SK-N-SH (cell line): ENCODE results near the gene HECTD4. TPM values are rescaled to one million over a fixed set of nuclear protein-coding genes. Genes with fewer than 3 reads are reported as not detected.
A peak's percentile ranks its signal among the peaks of the same experiment; 100 is the strongest.

ENCODE experiments used
- CTCF ChIA-PET: fragments of 300-600, 350-600 bp; formaldehyde crosslinking; extraction: SDS; loops from one replicate; lab custom pipeline; 2021; lab: Yijun Ruan, JAX
- POLR2A ChIA-PET: fragments of 350-600 bp; sonication (Branson Sonifier 250); formaldehyde crosslinking; extraction: SDS; loops from one replicate; lab custom pipeline; 2020; ENCODE audit warnings: antibody characterized with exemption, inconsistent platforms; lab: Yijun Ruan, JAX
- DNase-seq: peaks from one replicate; pipeline ENCODE4 v3.0.0; 2012
- H2AFZ ChIP-seq: fragments of 200-600 bp; sonication (generic); 2 replicates; pipeline ENCODE4 v1.8.1; 2016; ENCODE audit warnings: antibody characterized with exemption, mild to moderate bottlenecking, low read depth
- H3F3A ChIP-seq: fragments of 200-600 bp; sonication (generic); replicated peaks from 2 replicates; pipeline ENCODE3; 2016; ENCODE audit warnings: antibody characterized with exemption, mild to moderate bottlenecking; ENCODE audit not compliant: insufficient read depth
- H3K27ac ChIP-seq, 2 experiments: fragments of 200-500 bp in 1 of 2; fragments of 200-600 bp in 1 of 2; sonication (Bioruptor generic) in 1 of 2; sonication (generic), shearing (Covaris generic) in 1 of 2; 2 replicates each; pipeline versions ENCODE4 v1.5.1 to v1.6.1; 2014 to 2016; ENCODE audit warnings: low read depth in 2 of 2, inconsistent platforms in 1 of 2, low read length in 1 of 2, mild to moderate bottlenecking in 1 of 2, mixed read lengths in 1 of 2
- H3K27me3 ChIP-seq: fragments of 200-600 bp; sonication (generic), shearing (Covaris generic); 2 replicates; pipeline ENCODE4 v1.6.1; 2016; ENCODE audit warnings: mixed run types; ENCODE audit not compliant: insufficient read depth
- H3K36me3 ChIP-seq, 2 experiments: fragments of 200-500 bp in 1 of 2; fragments of 200-600 bp in 1 of 2; sonication (Bioruptor generic) in 1 of 2; sonication (generic) in 1 of 2; replicated peaks in 1 of 2; 2 replicates each; pipeline versions ENCODE3 to v1.5.1; 2014 to 2016; ENCODE audit warnings: low read length in 1 of 2, mild to moderate bottlenecking in 1 of 2; ENCODE audit not compliant: insufficient read depth in 2 of 2, control insufficient read depth in 1 of 2
- H3K4me1 ChIP-seq, 2 experiments: fragments of 200-500 bp in 1 of 2; fragments of 200-600 bp in 1 of 2; sonication (Bioruptor generic) in 1 of 2; sonication (generic), shearing (Covaris generic) in 1 of 2; 2 replicates each; pipeline versions ENCODE4 v1.5.1 to v1.6.1; 2014 to 2016; ENCODE audit warnings: low read depth in 1 of 2, low read length in 1 of 2, mixed run types in 1 of 2; ENCODE audit not compliant: insufficient read depth in 2 of 2, control insufficient read depth in 1 of 2
- H3K4me2 ChIP-seq: fragments of 200-600 bp; sonication (generic), shearing (Covaris generic); 2 replicates; pipeline ENCODE4 v1.6.1; 2017; ENCODE audit warnings: mixed run types
- H3K4me3 ChIP-seq, 2 experiments: fragments of 200-500 bp in 1 of 2; fragments of 200-600 bp in 1 of 2; sonication (Bioruptor generic) in 1 of 2; sonication (generic), shearing (Covaris generic) in 1 of 2; 2 replicates each; pipeline versions ENCODE4 v1.5.1 to v1.8.1; 2014 to 2016; ENCODE audit warnings: low read depth in 2 of 2, inconsistent platforms in 1 of 2, low read length in 1 of 2, mild to moderate bottlenecking in 1 of 2, mixed read lengths in 1 of 2, moderate library complexity in 1 of 2
- H3K79me2 ChIP-seq: fragments of 200-600 bp; sonication (generic); 2 replicates; pipeline ENCODE4 v1.8.1; 2017; ENCODE audit warnings: mild to moderate bottlenecking; ENCODE audit not compliant: insufficient read depth
- H3K9ac ChIP-seq: fragments of 200-600 bp; sonication (generic); 2 replicates; pipeline ENCODE4 v1.6.1; 2017; ENCODE audit warnings: mixed run types
- H3K9me2 ChIP-seq: fragments of 200-600 bp; sonication (generic); 2 replicates; pipeline ENCODE4 v1.6.1; 2017; ENCODE audit warnings: mixed run types
- H3K9me3 ChIP-seq: fragments of 200-600 bp; sonication (generic); 2 replicates; pipeline ENCODE4 v1.6.1; 2017; ENCODE audit warnings: mixed run types, mild to moderate bottlenecking, moderate library complexity
- H4K20me1 ChIP-seq: fragments of 200-600 bp; sonication (generic); 2 replicates; pipeline ENCODE4 v1.6.1; 2017; ENCODE audit warnings: mild to moderate bottlenecking, mixed run types; ENCODE audit not compliant: insufficient read depth
- CTCF ChIP-seq: fragments of 200-600 bp; sonication (generic); IDR thresholded peaks from 2 replicates; pipeline ENCODE4 v1.6.1; 2017; ENCODE audit warnings: antibody characterized with exemption, mild to moderate bottlenecking, moderate library complexity
- ELF1 ChIP-seq: IDR thresholded peaks from 2 replicates; pipeline ENCODE4 v1.4.0; 2012
- EP300 ChIP-seq, 2 experiments: IDR thresholded peaks; 2 replicates each; pipeline versions ENCODE4 v1.4.0 to v1.6.1; 2012; ENCODE audit warnings: borderline replicate concordance in 1 of 2, low read depth in 1 of 2, low read length in 1 of 2
- EZH2phosphoT487 ChIP-seq: fragments of 200-600 bp; sonication (generic); IDR thresholded peaks from 2 replicates; pipeline ENCODE4 v1.6.1; 2017; ENCODE audit warnings: low read depth, mixed run types, mild to moderate bottlenecking, antibody characterized with exemption, moderate library complexity, borderline replicate concordance
- FOSL2 ChIP-seq: IDR thresholded peaks from 2 replicates; pipeline ENCODE4 v1.4.0; 2012; ENCODE audit warnings: low read depth, mild to moderate bottlenecking, moderate library complexity, borderline replicate concordance
- FOXJ3 ChIP-seq: sonication (generic); formaldehyde crosslinking; IDR thresholded peaks from 2 replicates; pipeline ENCODE4 v1.5.1; 2020; ENCODE audit warnings: mild to moderate bottlenecking, missing genetic modification reagents
- FOXM1 ChIP-seq: IDR thresholded peaks from 2 replicates; pipeline ENCODE4 v1.4.0; 2012; ENCODE audit warnings: low read depth, mild to moderate bottlenecking
- GABPA ChIP-seq: IDR thresholded peaks from 2 replicates; pipeline ENCODE4 v1.4.0; 2012; ENCODE audit warnings: low read depth, mild to moderate bottlenecking
- JUND ChIP-seq: IDR thresholded peaks from 2 replicates; pipeline ENCODE4 v1.4.0; 2012
- MAX ChIP-seq: IDR thresholded peaks from 2 replicates; pipeline ENCODE4 v1.4.0; 2012; ENCODE audit warnings: low read depth
- MXI1 ChIP-seq: IDR thresholded peaks from 2 replicates; pipeline ENCODE4 v1.6.1; 2012; ENCODE audit warnings: mild to moderate bottlenecking, low read depth, low read length, improper control_type of control experiment
- PBX3 ChIP-seq: IDR thresholded peaks from 2 replicates; pipeline ENCODE4; 2012
- RAD21 ChIP-seq: IDR thresholded peaks from 2 replicates; pipeline ENCODE4 v1.6.1; 2012; ENCODE audit warnings: mild to moderate bottlenecking, low read length
- REST ChIP-seq: IDR thresholded peaks from 2 replicates; pipeline ENCODE4 v1.6.1; 2012; ENCODE audit warnings: mild to moderate bottlenecking, low read depth, low read length, moderate library complexity
- SIN3A ChIP-seq: IDR thresholded peaks from 2 replicates; pipeline ENCODE4 v1.6.1; 2012; ENCODE audit warnings: low read depth, mild to moderate bottlenecking, low read length, moderate library complexity, borderline replicate concordance
- TAF1 ChIP-seq: IDR thresholded peaks from 2 replicates; pipeline ENCODE4 v1.6.1; 2012; ENCODE audit warnings: low read depth, mild to moderate bottlenecking, low read length, moderate library complexity, borderline replicate concordance
- YY1 ChIP-seq: IDR thresholded peaks from 2 replicates; pipeline ENCODE4 v1.4.0; 2012; ENCODE audit warnings: low read depth, mild to moderate bottlenecking
- WGBS: methylation state at CpG from one replicate; pipeline ENCODE4 v1.1.6; 2017; ENCODE audit warnings: low lambda C conversion rate; 5-methylcytosine and 5-hydroxymethylcytosine counted together
- polyA plus RNA-seq, 3 experiments: library from polyadenylated mRNA; depleted of rRNA; stranded (reverse); fragments of >200 nt; gene quantifications; 2 replicates each; pipeline ENCODE4 v1.2.3, GENCODE V29; 2012

The HECTD4 gene
- polyA plus RNA-seq, 1 of the 3 experiments (the other 2 are of a cell fraction): 14.6 TPM

- Histone ChIP-seq H2AFZ (peak overlapping the region; percentile 58; the same call in 1 of the 2 replicates), H3K27ac (peak overlapping the region; percentile 81 to 89), H3K9ac (peak overlapping the region; percentile 91), H3K79me2 (peaks cover 64% of the 10 kb centered on the region), H3K36me3 (no peaks in the 10 kb centered on the region), H3F3A (peaks cover 14% of the 10 kb centered on the region), H3K4me2 (peak overlapping the region; percentile 95), H3K27me3 (no peaks in the 10 kb centered on the region), H3K9me3 (no peaks in the 10 kb centered on the region), H3K4me1 (peaks cover 0 to 8% of the 10 kb centered on the region in 2 experiments; a peak in 2 of 4 replicates), H3K4me3 (peak overlapping the region; percentile 79 to 88), H3K9me2 (no peaks in the 10 kb centered on the region), H4K20me1 (peaks cover 47% of the 10 kb centered on the region)
- no peak for DNase-seq
- peak; percentile 10; the same call in 1 of the 2 replicates for TF ChIP-seq FOSL2
- TF ChIP-seq MAX: peak; percentile 4; the same call in 1 of the 2 replicates
- 0 out of 2 replicates have a peak, but pooled peaks have one; percentile 4 for TF ChIP-seq JUND
- TF ChIP-seq GABPA: no peak
- TF ChIP-seq CTCF: peak; percentile 39
- no peak for TF ChIP-seq SIN3A
- ChIA-PET POLR2A (interaction anchor here (1.0 kb wide), 2 partner anchors 19 to 38 kb away, joined by 3 read pairs; no protein-coding TSS in a partner anchor), CTCF (interaction anchor here (0.8 kb wide), 1 partner anchor 9 kb away, joined by 3 read pairs; no protein-coding TSS in a partner anchor)
- WGBS: 6% methylated on average over 15 of the region's 31 CpGs
These were observed 37.3 kb upstream of the HECTD4 start for GRCh38 chr12:112419297-112420133.

- Histone ChIP-seq H3K27ac (peak within 1 kb of the TSS; percentile 81 to 89), H4K20me1 (peaks cover 39% of the 10 kb centered on the region), H3K9me3 (no peaks in the 10 kb centered on the region), H3K79me2 (peaks cover 57% of the 10 kb centered on the region), H3K4me2 (peak within 1 kb of the TSS; percentile 95), H3K27me3 (no peaks in the 10 kb centered on the region), H3K4me1 (peaks cover 0 to 8% of the 10 kb centered on the region in 2 experiments; a peak in 2 of 4 replicates), H2AFZ (peak within 1 kb of the TSS; percentile 86), H3K9me2 (no peaks in the 10 kb centered on the region), H3F3A (peaks cover 14% of the 10 kb centered on the region), H3K9ac (peak within 1 kb of the TSS; percentile 91), H3K4me3 (peak within 1 kb of the TSS; percentile 79 to 88), H3K36me3 (no peaks in the 10 kb centered on the region)
- WGBS: 0% methylated on average over 24 of the region's 89 CpGs
- ChIA-PET CTCF (interaction anchor here (0.8 kb wide), 1 partner anchor 373 kb away, joined by 3 read pairs; the partner anchor contains the start of gene RPH3A), POLR2A (interaction anchor here (0.9 to 1.0 kb wide), 3 partner anchors 20 to 300 kb away, joined by 3 read pairs; no protein-coding TSS in a partner anchor)
- DNase-seq: peak; percentile 96
- TF ChIP-seq EP300 (IDR thresholded peaks at IDR 0.05; ENCODE audit: borderline replicate concordance in 1 of 2, low read depth in 1 of 2, low read length in 1 of 2) (no peak), TAF1 (peak; percentile 92), REST (peak; percentile 62), FOSL2 (no peak), EZH2phosphoT487 (no peak), FOXM1 (no peak), MXI1 (peak; percentile 89), SIN3A (peak; percentile 92; the same call in 1 of the 2 replicates), JUND (no peak), YY1 (peak; percentile 80), PBX3 (peak; percentile 20; the same call in 1 of the 2 replicates), FOXJ3 (CRISPR knock-in tag) (no peak), RAD21 (no peak), ELF1 (peak; percentile 100)
These were observed 36.5 kb upstream of the HECTD4 start, which contains the start of gene PTPN11 for GRCh38 chr12:112418608-112419296. Gene PTPN11 (plus strand): TSS chr12:112418947. CDS start chr12:112419112, 165 bp downstream.
